ENCODE measurements around the gene C1orf94. TPM values are rescaled to one million over a fixed set of nuclear protein-coding genes. Genes with fewer than 3 reads are reported as not detected.

The C1orf94 gene
- total RNA-seq (2022) (not detected in 2 replicates), Bru-seq, nascent RNA (not detected), BruChase-seq, experiment 1, labeled RNA remaining after a 6-hour chase (not detected), BruChase-seq, experiment 2, labeled RNA remaining after a 2-hour chase (percentile 2 among the genes with signal in this experiment)
- long read RNA-seq: 0 reads

GRCh38 chr1:34176830-34177603, at the start of gene C1orf94:
TSS of gene C1orf94 (plus strand) at chr1:34176907. CDS start at chr1:34177790, 883 bp downstream.
- intact Hi-C loops (cut with micrococcal nuclease; ENCODE audit: unreplicated experiment): no loop called here
- BruUV-seq (replicated peaks): no TSS peak
- H3K36me3 Mint-ChIP-seq (ENCODE audit: insufficient read depth, unreplicated experiment): no peaks in the 10 kb centered on the region
- peaks cover 17% of the 10 kb centered on the region for H3K27me3 Mint-ChIP-seq (ENCODE audit: unreplicated experiment)
- H3K9me3 Mint-ChIP-seq (ENCODE audit: low read depth, unreplicated experiment): no peaks in the 10 kb centered on the region
- DNase-seq: no peak
- no peaks in the 10 kb centered on the region for H3K4me1 Mint-ChIP-seq (ENCODE audit: low read depth, unreplicated experiment)
- TF ChIP-seq CTCF (IDR thresholded peaks at IDR 0.05; ENCODE audit: unreplicated experiment): no peak
- H3K4me3 Mint-ChIP-seq (ENCODE audit: low read depth, unreplicated experiment): no peak within 1 kb of the TSS
- CTCF ChIA-PET: no interaction called here
- H3K27ac Mint-ChIP-seq (ENCODE audit: unreplicated experiment): no peak within 1 kb of the TSS

- CTCF ChIA-PET: no interaction called here
- no TSS peak for BruUV-seq (replicated peaks)
- H3K4me3 Mint-ChIP-seq (ENCODE audit: low read depth, unreplicated experiment): no peak overlapping the region
- H3K27ac Mint-ChIP-seq (ENCODE audit: unreplicated experiment): no peak overlapping the region
- H3K9me3 Mint-ChIP-seq (ENCODE audit: low read depth, unreplicated experiment): peaks cover 11% of the 10 kb centered on the region
- H3K4me1 Mint-ChIP-seq (ENCODE audit: low read depth, unreplicated experiment): no peaks in the 10 kb centered on the region
- no peaks in the 10 kb centered on the region for H3K36me3 Mint-ChIP-seq (ENCODE audit: insufficient read depth, unreplicated experiment)
- intact Hi-C loops (cut with micrococcal nuclease; ENCODE audit: unreplicated experiment): no loop called here
- no peak for DNase-seq
- no peak for TF ChIP-seq CTCF (IDR thresholded peaks at IDR 0.05; ENCODE audit: unreplicated experiment)
- H3K27me3 Mint-ChIP-seq (ENCODE audit: unreplicated experiment): peaks cover 21% of the 10 kb centered on the region
These were observed 49.4 kb upstream of the C1orf94 start for GRCh38 chr1:34127006-34128000.

GRCh38 chr1:34128186-34128889, 48.4 kb upstream of the C1orf94 start:
- CTCF ChIA-PET: no interaction called here
- no peaks in the 10 kb centered on the region for H3K4me1 Mint-ChIP-seq (ENCODE audit: low read depth, unreplicated experiment)
- no peak overlapping the region for H3K4me3 Mint-ChIP-seq (ENCODE audit: low read depth, unreplicated experiment)
- no peak overlapping the region for H3K27ac Mint-ChIP-seq (ENCODE audit: unreplicated experiment)
- no peak for DNase-seq
- H3K27me3 Mint-ChIP-seq (ENCODE audit: unreplicated experiment): peaks cover 21% of the 10 kb centered on the region
- no TSS peak for BruUV-seq (replicated peaks)
- TF ChIP-seq CTCF (IDR thresholded peaks at IDR 0.05; ENCODE audit: unreplicated experiment): no peak
- intact Hi-C loops (cut with micrococcal nuclease; ENCODE audit: unreplicated experiment): no loop called here
- no peaks in the 10 kb centered on the region for H3K36me3 Mint-ChIP-seq (ENCODE audit: insufficient read depth, unreplicated experiment)
- peaks cover 9% of the 10 kb centered on the region for H3K9me3 Mint-ChIP-seq (ENCODE audit: low read depth, unreplicated experiment)

- H3K4me1 Mint-ChIP-seq (ENCODE audit: low read depth, unreplicated experiment): no peaks in the 10 kb centered on the region
- no peaks in the 10 kb centered on the region for H3K36me3 Mint-ChIP-seq (ENCODE audit: insufficient read depth, unreplicated experiment)
- TF ChIP-seq CTCF (IDR thresholded peaks at IDR 0.05; ENCODE audit: unreplicated experiment): no peak
- H3K27me3 Mint-ChIP-seq (ENCODE audit: unreplicated experiment): peaks cover 21% of the 10 kb centered on the region
- CTCF ChIA-PET: no interaction called here
- intact Hi-C loops (cut with micrococcal nuclease; ENCODE audit: unreplicated experiment): no loop called here
- DNase-seq: no peak
- no TSS peak for BruUV-seq (replicated peaks)
- no peak overlapping the region for H3K27ac Mint-ChIP-seq (ENCODE audit: unreplicated experiment)
- no peak overlapping the region for H3K4me3 Mint-ChIP-seq (ENCODE audit: low read depth, unreplicated experiment)
- peaks cover 9% of the 10 kb centered on the region for H3K9me3 Mint-ChIP-seq (ENCODE audit: low read depth, unreplicated experiment)
These were observed 47.1 kb upstream of the C1orf94 start for GRCh38 chr1:34129630-34130029.

Data from Calu3 (cell line).